Mesothelial cell of epicardium (in vitro differentiated cells): ENCODE measurements around the gene PTPRG. TPM values are rescaled to one million over a fixed set of nuclear protein-coding genes. Genes with fewer than 3 reads are reported as not detected.

Source experiments
- DNase-seq, 2 experiments: peaks; one replicate each; pipeline ENCODE4 v3.0.0; 2021; ENCODE audit warnings: low spot score in 2 of 2; ENCODE audit not compliant: unreplicated experiment in 2 of 2
- H3K27ac Mint-ChIP-seq: 2 replicates; pipeline ENCODE4 v1.8.0; 2021; ENCODE audit warnings: mixed read lengths
- H3K27me3 Mint-ChIP-seq: 2 replicates; pipeline ENCODE4 v1.8.0; 2021; ENCODE audit warnings: low read depth, mixed read lengths
- H3K36me3 Mint-ChIP-seq: 2 replicates; pipeline ENCODE4 v1.8.0; 2021; ENCODE audit warnings: mixed read lengths
- H3K4me1 Mint-ChIP-seq: 2 replicates; pipeline ENCODE4 v1.8.0; 2021; ENCODE audit warnings: mixed read lengths
- H3K4me3 Mint-ChIP-seq: 2 replicates; pipeline ENCODE4 v1.8.0; 2021; ENCODE audit warnings: mild to moderate bottlenecking, moderate library complexity, mixed read lengths
- H3K9me3 Mint-ChIP-seq: 2 replicates; pipeline ENCODE4 v1.8.0; 2021; ENCODE audit warnings: mixed read lengths
- CTCF ChIP-seq: fragments of 200-600 bp; sonication (generic); IDR thresholded peaks from one replicate; pipeline ENCODE4 v1.5.0; 2021; ENCODE audit warnings: antibody characterized with exemption; ENCODE audit not compliant: unreplicated experiment
- total RNA-seq: library from RNA; stranded (reverse); gene quantifications from 3 replicates; pipeline ENCODE4 v1.2.1, GENCODE V29; 2021

PTPRG gene
- total RNA-seq, 1 donor from 2014 or later: 40.4 TPM

GRCh38 chr3:61650276-61650675 lies 88.9 kb downstream of the PTPRG start:
- DNase-seq: no peak
- no peak for TF ChIP-seq CTCF
- H3K4me1 Mint-ChIP-seq: peaks cover 18% of the 10 kb centered on the region
- no peak overlapping the region for H3K27ac Mint-ChIP-seq
- no peaks in the 10 kb centered on the region for H3K27me3 Mint-ChIP-seq
- H3K36me3 Mint-ChIP-seq: no peaks in the 10 kb centered on the region
- no peak overlapping the region for H3K4me3 Mint-ChIP-seq
- H3K9me3 Mint-ChIP-seq: peaks cover 5% of the 10 kb centered on the region

GRCh38 chr3:61650719-61651410 lies 89.5 kb downstream of the PTPRG start:
- Mint-ChIP-seq H3K4me3 (no peak overlapping the region), H3K4me1 (peaks cover 18% of the 10 kb centered on the region), H3K36me3 (no peaks in the 10 kb centered on the region), H3K9me3 (no peaks in the 10 kb centered on the region), H3K27me3 (no peaks in the 10 kb centered on the region), H3K27ac (no peak overlapping the region)
- no peak for TF ChIP-seq CTCF
- no peak for DNase-seq

- Mint-ChIP-seq H3K4me3 (no peak overlapping the region), H3K36me3 (no peaks in the 10 kb centered on the region), H3K27me3 (no peaks in the 10 kb centered on the region), H3K27ac (no peak overlapping the region), H3K9me3 (peaks cover 6% of the 10 kb centered on the region), H3K4me1 (no peaks in the 10 kb centered on the region)
- DNase-seq: no peak
- TF ChIP-seq CTCF: no peak
These were observed 96.3 kb downstream of the PTPRG start for GRCh38 chr3:61657689-61658088.

- H3K9me3 Mint-ChIP-seq: peaks cover 8% of the 10 kb centered on the region
- no peaks in the 10 kb centered on the region for H3K36me3 Mint-ChIP-seq
- DNase-seq: no peak
- TF ChIP-seq CTCF: no peak
- peaks cover 16% of the 10 kb centered on the region for H3K4me1 Mint-ChIP-seq
- H3K27me3 Mint-ChIP-seq: no peaks in the 10 kb centered on the region
- no peak overlapping the region for H3K27ac Mint-ChIP-seq
- no peak overlapping the region for H3K4me3 Mint-ChIP-seq
These were observed 101.5 kb downstream of the PTPRG start for GRCh38 chr3:61662861-61663260.

GRCh38 chr3:61663356-61664104 lies 102.2 kb downstream of the PTPRG start:
- Mint-ChIP-seq H3K9me3 (peaks cover 8% of the 10 kb centered on the region), H3K4me1 (peaks cover 21% of the 10 kb centered on the region), H3K4me3 (peak overlapping the region; percentile 10), H3K36me3 (no peaks in the 10 kb centered on the region), H3K27ac (peak overlapping the region; percentile 86), H3K27me3 (no peaks in the 10 kb centered on the region)
- DNase-seq: no peak
- TF ChIP-seq CTCF: no peak
